SH-SY5Y (cell line): ENCODE data around the gene HOXD13.

Experiments
- GATA2 ChIP-seq: IDR thresholded peaks from 2 replicates; pipeline ENCODE4 v1.6.1; 2011; ENCODE audit warnings: mild to moderate bottlenecking, low read depth, low read length
- GATA3 ChIP-seq: IDR thresholded peaks from 2 replicates; pipeline ENCODE4 v1.6.1; 2011; ENCODE audit warnings: low read depth, mild to moderate bottlenecking, low read length, moderate library complexity

GRCh38 chr2:176072951-176073904, 19.3 kb upstream of the HOXD13 start:
- TF ChIP-seq GATA2 (no peak), GATA3 (no peak)
